Nasal cavity respiratory epithelium epithelial cell of viscerocranial mucosa (primary cell): ENCODE data around the gene ATRNL1. TPM values are rescaled to one million over a fixed set of nuclear protein-coding genes. Genes with fewer than 3 reads are reported as not detected.

Experiments used
- total RNA-seq: library from RNA; depleted of rRNA; stranded (reverse); fragments of >200 nt; gene quantifications from 2 replicates; pipeline ENCODE4 v1.2.3, GENCODE V29; 2014

The ATRNL1 gene, protein sequence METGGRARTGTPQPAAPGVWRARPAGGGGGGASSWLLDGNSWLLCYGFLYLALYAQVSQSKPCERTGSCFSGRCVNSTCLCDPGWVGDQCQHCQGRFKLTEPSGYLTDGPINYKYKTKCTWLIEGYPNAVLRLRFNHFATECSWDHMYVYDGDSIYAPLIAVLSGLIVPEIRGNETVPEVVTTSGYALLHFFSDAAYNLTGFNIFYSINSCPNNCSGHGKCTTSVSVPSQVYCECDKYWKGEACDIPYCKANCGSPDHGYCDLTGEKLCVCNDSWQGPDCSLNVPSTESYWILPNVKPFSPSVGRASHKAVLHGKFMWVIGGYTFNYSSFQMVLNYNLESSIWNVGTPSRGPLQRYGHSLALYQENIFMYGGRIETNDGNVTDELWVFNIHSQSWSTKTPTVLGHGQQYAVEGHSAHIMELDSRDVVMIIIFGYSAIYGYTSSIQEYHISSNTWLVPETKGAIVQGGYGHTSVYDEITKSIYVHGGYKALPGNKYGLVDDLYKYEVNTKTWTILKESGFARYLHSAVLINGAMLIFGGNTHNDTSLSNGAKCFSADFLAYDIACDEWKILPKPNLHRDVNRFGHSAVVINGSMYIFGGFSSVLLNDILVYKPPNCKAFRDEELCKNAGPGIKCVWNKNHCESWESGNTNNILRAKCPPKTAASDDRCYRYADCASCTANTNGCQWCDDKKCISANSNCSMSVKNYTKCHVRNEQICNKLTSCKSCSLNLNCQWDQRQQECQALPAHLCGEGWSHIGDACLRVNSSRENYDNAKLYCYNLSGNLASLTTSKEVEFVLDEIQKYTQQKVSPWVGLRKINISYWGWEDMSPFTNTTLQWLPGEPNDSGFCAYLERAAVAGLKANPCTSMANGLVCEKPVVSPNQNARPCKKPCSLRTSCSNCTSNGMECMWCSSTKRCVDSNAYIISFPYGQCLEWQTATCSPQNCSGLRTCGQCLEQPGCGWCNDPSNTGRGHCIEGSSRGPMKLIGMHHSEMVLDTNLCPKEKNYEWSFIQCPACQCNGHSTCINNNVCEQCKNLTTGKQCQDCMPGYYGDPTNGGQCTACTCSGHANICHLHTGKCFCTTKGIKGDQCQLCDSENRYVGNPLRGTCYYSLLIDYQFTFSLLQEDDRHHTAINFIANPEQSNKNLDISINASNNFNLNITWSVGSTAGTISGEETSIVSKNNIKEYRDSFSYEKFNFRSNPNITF (N-terminal part only)
- total RNA-seq: under 0.01 and 0.43 TPM in 2 replicates

GRCh38 chr10:115093286-115093775 lies at the start of gene ATRNL1:
ATRNL1 (plus strand) TSS chr10:115093365; CDS start chr10:115093751, 386 bp downstream.

Other genes with a start within 250 kb of the ATRNL1 start
- gene TRUB1, start 155.2 kb upstream of the ATRNL1 start, total RNA-seq: 38.3 and 48.9 TPM in 2 replicates